T47D (cell line): ENCODE data around the gene HTR2A.
"Not testable (repeated sequence)": the region's sequence is repeated elsewhere in the genome, so short reads cannot be mapped to it uniquely, and the experiment has no call there.

Experiments
- DNase-seq, 2 experiments: peaks; one replicate each; pipeline versions ENCODE4 v3.0.0 to v3.0.0-alpha.2; 2011 to 2012; ENCODE audit warnings: low read depth in 1 of 2, low spot score in 1 of 2
- JUND ChIP-seq: IDR thresholded peaks from 2 replicates; pipeline ENCODE4 v1.6.1; 2012; ENCODE audit warnings: low read depth
- in situ Hi-C: cut with HindIII; loops from 2 replicates; pipeline ENCODE4 v1.10.0; 2016; ENCODE audit warnings: low sequenced_read_pairs, low pct_unique_long_range_greater_than_20kb

The HTR2A gene

DNA sequence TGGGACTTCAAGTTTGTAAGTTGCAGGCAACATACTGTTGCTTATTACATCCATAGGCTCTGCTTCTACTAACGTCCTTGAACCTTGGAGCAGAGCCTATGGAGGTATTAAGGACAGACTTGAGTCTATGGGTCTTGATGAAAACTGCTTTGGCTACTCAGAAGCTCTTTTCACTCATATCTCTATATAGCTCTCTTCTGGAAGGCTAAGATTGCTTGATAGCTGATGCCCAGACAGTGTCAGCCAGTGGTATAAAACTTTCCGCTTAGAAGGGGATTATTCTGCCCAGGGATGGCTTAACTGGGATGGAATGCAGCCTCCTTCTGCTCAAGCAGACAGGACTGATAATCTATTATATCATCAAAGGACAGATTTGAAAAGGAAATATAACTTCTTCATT, 74.3 kb downstream of the HTR2A start:
- TF ChIP-seq JUND, result no peak
- in situ Hi-C loops, result no loop called here
- DNase-seq, result no peak

- no peak for TF ChIP-seq JUND
- in situ Hi-C loops, result no loop called here
- DNase-seq, result no peak
These were observed 78.9 kb downstream of the HTR2A start for GRCh38 chr13:46817838-46818476.

- TF ChIP-seq JUND, result no peak
- in situ Hi-C loops, result no loop called here
- no peak for DNase-seq
These were observed 79.8 kb downstream of the HTR2A start for GRCh38 chr13:46817095-46817494.

DNA sequence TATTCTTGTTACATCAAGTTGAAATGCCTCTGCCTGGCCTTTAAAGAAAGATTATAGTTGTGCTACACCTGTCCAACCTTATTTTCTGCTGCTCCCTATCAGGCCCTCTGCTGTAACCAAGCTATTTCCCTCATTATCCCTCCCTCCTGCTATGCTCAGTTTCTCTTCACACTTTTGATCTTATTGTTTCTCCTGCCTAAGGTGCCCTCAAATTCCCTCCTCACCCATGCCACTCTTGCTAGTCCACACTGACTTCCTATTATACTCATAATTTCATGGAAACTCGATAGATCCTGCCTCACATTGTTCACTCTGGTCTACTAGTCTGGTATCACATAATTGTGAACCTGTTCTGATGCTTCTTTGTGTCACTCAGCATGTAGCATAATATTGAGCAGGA, 80.5 kb downstream of the HTR2A start:
- no peak for TF ChIP-seq JUND
- in situ Hi-C loops, result no loop called here
- no peak for DNase-seq

DNA sequence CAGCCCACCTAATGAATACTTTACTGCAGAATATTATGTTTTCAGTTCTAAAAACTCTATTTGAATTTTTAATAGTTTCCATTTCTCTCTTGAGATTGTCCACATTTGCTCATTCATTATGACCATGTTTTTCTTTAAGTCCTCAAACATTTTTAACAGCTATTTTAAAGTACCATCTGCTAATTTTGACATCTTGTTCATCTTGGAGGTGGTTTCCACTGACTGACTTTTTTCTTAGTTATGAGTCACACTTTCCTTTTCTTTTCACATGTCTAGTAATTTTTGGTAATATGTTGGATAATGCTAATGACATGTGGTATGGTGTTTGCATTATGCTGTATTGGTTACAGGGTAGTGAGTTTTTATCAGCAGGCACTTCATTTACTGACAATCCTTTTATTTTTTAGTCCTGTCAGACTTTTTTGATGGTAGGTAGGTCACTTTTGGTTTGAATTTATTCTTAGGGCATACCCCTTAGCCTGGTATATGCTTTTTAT, 84.5 kb downstream of the HTR2A start:
- no peak for DNase-seq
- in situ Hi-C loops, result no loop called here
- TF ChIP-seq JUND, result no peak

DNA sequence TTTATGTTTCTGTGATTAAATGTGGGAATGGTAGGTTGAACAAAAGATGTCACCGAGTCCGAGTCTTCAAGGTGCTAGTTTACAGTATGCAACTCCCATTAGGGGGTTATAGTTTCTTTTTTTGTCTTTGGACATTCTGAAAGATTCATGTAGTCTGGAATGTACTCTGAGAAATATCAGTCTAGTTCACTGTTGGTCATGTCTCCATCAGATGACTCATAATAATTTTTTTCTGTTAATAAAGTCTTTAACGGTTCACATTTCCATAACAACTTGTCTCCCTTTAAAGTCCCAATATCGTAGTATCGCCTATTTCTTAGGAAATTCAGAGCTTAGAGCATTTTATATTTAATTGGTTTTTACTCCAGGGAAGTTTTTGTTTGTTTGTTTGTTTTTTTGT, 86.4 kb downstream of the HTR2A start:
- DNase-seq, result no peak
- TF ChIP-seq JUND, result no peak
- in situ Hi-C loops, result no loop called here

- in situ Hi-C loops, DNase-seq: not testable (repeated sequence)
These were observed 91.9 kb downstream of the HTR2A start for GRCh38 chr13:46804921-46805320.

- in situ Hi-C loops, result no loop called here
- no peak for TF ChIP-seq JUND
- DNase-seq, result no peak
These were observed 92.5 kb downstream of the HTR2A start for GRCh38 chr13:46804391-46804815.

GRCh38 chr13:46803586-46803985, 93.3 kb downstream of the HTR2A start:
- TF ChIP-seq JUND, result no peak
- no peak for DNase-seq
- in situ Hi-C loops, result no loop called here

DNA sequence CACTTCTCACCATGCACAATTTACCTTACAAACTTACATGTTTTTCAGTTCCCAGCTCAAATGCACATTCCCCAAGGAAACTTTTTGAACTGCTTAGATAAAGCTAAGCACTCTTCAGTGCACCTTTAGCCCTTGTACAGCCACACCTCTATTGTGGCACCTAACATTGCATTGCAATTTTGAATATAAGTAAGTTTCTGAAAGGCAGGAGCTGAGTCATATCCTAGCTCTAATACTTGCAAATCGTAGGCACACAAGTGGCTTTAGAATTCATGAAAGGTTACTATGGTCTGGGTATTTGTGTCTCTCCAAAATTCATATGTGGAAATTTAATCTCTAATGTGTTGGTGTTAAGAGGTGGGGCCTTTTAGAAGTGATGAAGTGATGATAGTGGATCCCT, 95.0 kb downstream of the HTR2A start:
- in situ Hi-C loops, result no loop called here
- no peak for TF ChIP-seq JUND
- no peak for DNase-seq

GRCh38 chr13:46799139-46799538, 97.7 kb downstream of the HTR2A start:
- DNase-seq, result no peak
- TF ChIP-seq JUND, result no peak
- in situ Hi-C loops, result no loop called here

GRCh38 chr13:46797501-46798237, 99.2 kb downstream of the HTR2A start:
- no peak for DNase-seq
- no peak for TF ChIP-seq JUND
- in situ Hi-C loops, result no loop called here
